IMR-90 (cell line): ENCODE results near the gene KDELR1. TPM values are rescaled to one million over a fixed set of nuclear protein-coding genes. Genes with fewer than 3 reads are reported as not detected.

Experiments
- ATAC-seq: fragments of 200-7000 bp; cut with Tn5 transposase; 2 replicates; pipeline ENCODE4 v1.9.1; 2020; ENCODE audit warnings: low read depth, mild to moderate bottlenecking, moderate library complexity
- BruUV-seq: library from RNA; stranded (reverse); fragments of 400-500 nt; replicated peaks from 2 replicates; lab custom pipeline; 2021; lab: Mats Ljungman, UMichigan
- CTCF ChIA-PET: fragments of 300-600 bp; formaldehyde crosslinking; extraction: SDS; loops from one replicate; lab custom pipeline; 2021; ENCODE audit warnings: antibody characterized with exemption; lab: Yijun Ruan, JAX
- POLR2A ChIA-PET: fragments of 300-600 bp; sonication (Branson Sonifier 250); formaldehyde crosslinking; loops from one replicate; lab custom pipeline; 2022; ENCODE audit warnings: antibody characterized with exemption; ENCODE audit not compliant: unreplicated experiment; lab: Charles Lee
- DNase-seq: peaks from one replicate; pipeline ENCODE4 v3.0.0; 2013
- H2AFZ ChIP-seq: replicated peaks from 2 replicates; pipeline ENCODE3; 2013; ENCODE audit warnings: low read length, mild to moderate bottlenecking; ENCODE audit not compliant: poor library complexity
- H2AK5ac ChIP-seq: 2 replicates; pipeline ENCODE4 v1.6.1; 2013; ENCODE audit warnings: low read depth, low read length, inconsistent platforms
- H2AK9ac ChIP-seq: replicated peaks from 2 replicates; pipeline ENCODE3; 2013; ENCODE audit warnings: mild to moderate bottlenecking, low read depth, low read length, moderate library complexity; ENCODE audit not compliant: poor library complexity
- H2BK120ac ChIP-seq: 2 replicates; pipeline ENCODE4 v1.6.1; 2013; ENCODE audit warnings: low read depth, low read length, inconsistent platforms
- H2BK15ac ChIP-seq: 3 replicates; pipeline ENCODE4 v1.6.1; 2013; ENCODE audit warnings: low read depth, low read length, inconsistent platforms
- H2BK20ac ChIP-seq: 2 replicates; pipeline ENCODE4 v1.6.1; 2013; ENCODE audit warnings: low read depth, mild to moderate bottlenecking, inconsistent platforms, low read length, moderate library complexity
- H2BK5ac ChIP-seq: 2 replicates; pipeline ENCODE4 v1.6.1; 2013; ENCODE audit warnings: mild to moderate bottlenecking, low read depth, low read length, inconsistent platforms; ENCODE audit not compliant: poor library complexity, severe bottlenecking
- H3K14ac ChIP-seq: replicated peaks from 2 replicates; pipeline ENCODE4 v1.6.1; 2013; ENCODE audit warnings: low read depth, low read length, inconsistent platforms
- H3K18ac ChIP-seq: 2 replicates; pipeline ENCODE4 v1.6.1; 2013; ENCODE audit warnings: low read depth, low read length, control low read depth
- H3K23ac ChIP-seq: 2 replicates; pipeline ENCODE4 v1.6.1; 2013; ENCODE audit warnings: low read depth, low read length, inconsistent platforms
- H3K27ac ChIP-seq: 2 replicates; pipeline ENCODE4 v1.5.1; 2013; ENCODE audit warnings: mild to moderate bottlenecking, control low read depth, low read length; ENCODE audit not compliant: insufficient read depth
- H3K27me3 ChIP-seq: 2 replicates; pipeline ENCODE4 v1.6.1; 2013; ENCODE audit warnings: low read length; ENCODE audit not compliant: control insufficient read depth, insufficient read depth
- H3K36me3 ChIP-seq: 2 replicates; pipeline ENCODE4 v1.6.1; 2013; ENCODE audit warnings: low read length, mixed read lengths; ENCODE audit not compliant: control insufficient read depth, insufficient read depth
- H3K4ac ChIP-seq: 2 replicates; pipeline ENCODE4 v1.6.1; 2013; ENCODE audit warnings: low read depth, low read length, inconsistent platforms
- H3K4me1 ChIP-seq: 2 replicates; pipeline ENCODE4 v1.6.1; 2013; ENCODE audit warnings: low read length, mixed read lengths; ENCODE audit not compliant: control insufficient read depth, insufficient read depth
- H3K4me2 ChIP-seq: 2 replicates; pipeline ENCODE4 v1.6.1; 2013; ENCODE audit warnings: low read depth, mild to moderate bottlenecking, control low read depth, low read length, moderate library complexity
- H3K4me3 ChIP-seq: 2 replicates; pipeline ENCODE4 v1.5.1; 2013; ENCODE audit warnings: low read depth, mild to moderate bottlenecking, control low read depth, low read length, moderate library complexity; ENCODE audit not compliant: insufficient read depth
- H3K56ac ChIP-seq: 2 replicates; pipeline ENCODE4 v1.6.1; 2013; ENCODE audit warnings: low read length, inconsistent platforms; ENCODE audit not compliant: insufficient read depth; ENCODE audit errors: extremely low read depth
- H3K79me1 ChIP-seq, 2 experiments: 2 replicates each; pipeline ENCODE4 v1.6.1; 2013; ENCODE audit warnings: low read length in 2 of 2, inconsistent platforms in 1 of 2, low read depth in 1 of 2
- H3K9ac ChIP-seq: 2 replicates; pipeline ENCODE4 v1.6.1; 2013; ENCODE audit warnings: low read depth, low read length, control low read depth
- H3K9me1 ChIP-seq: 2 replicates; pipeline ENCODE4 v1.6.1; 2013; ENCODE audit warnings: low read length, inconsistent platforms; ENCODE audit not compliant: insufficient read depth
- H3K9me3 ChIP-seq: 2 replicates; pipeline ENCODE4 v1.6.1; 2013; ENCODE audit warnings: low read length; ENCODE audit not compliant: control insufficient read depth, insufficient read depth
- H4K20me1 ChIP-seq: 2 replicates; pipeline ENCODE4 v1.6.1; 2013; ENCODE audit warnings: low read length, inconsistent platforms; ENCODE audit not compliant: insufficient read depth
- H4K5ac ChIP-seq: 2 replicates; pipeline ENCODE4 v1.6.1; 2013; ENCODE audit warnings: mild to moderate bottlenecking, low read depth, low read length, control low read depth
- H4K8ac ChIP-seq, 2 experiments: 2 replicates each; pipeline ENCODE4 v1.6.1; 2013; ENCODE audit warnings: low read depth in 2 of 2, low read length in 2 of 2, control low read depth in 1 of 2, inconsistent platforms in 1 of 2
- H4K91ac ChIP-seq: 2 replicates; pipeline ENCODE4 v1.6.1; 2013; ENCODE audit warnings: low read depth, low read length, inconsistent platforms; ENCODE audit not compliant: insufficient read depth
- MAZ ChIP-seq: IDR thresholded peaks from 2 replicates; pipeline ENCODE4 v1.6.1; 2012; ENCODE audit warnings: low read depth, mild to moderate bottlenecking, low read length, improper control_type of control experiment, moderate library complexity, borderline replicate concordance
- MXI1 ChIP-seq: IDR thresholded peaks from 2 replicates; pipeline ENCODE4 v1.6.1; 2012; ENCODE audit warnings: low read depth, mild to moderate bottlenecking, low read length, moderate library complexity, borderline replicate concordance
- SMC3 ChIP-seq: fragments of 150-350 bp; IDR thresholded peaks from 2 replicates; pipeline ENCODE4 v1.6.1; 2016; ENCODE audit warnings: low read depth, mild to moderate bottlenecking, antibody characterized with exemption, low read length, moderate library complexity
- WGBS, 2 experiments: methylation state at CpG; one replicate each; pipeline versions ENCODE4 v1.1.5 to v1.1.7; 2013; ENCODE audit warnings: missing lambda C conversion rate in 2 of 2; ENCODE audit not compliant: insufficient read length in 1 of 2; ENCODE audit errors: extremely low coverage in 2 of 2; 5-methylcytosine and 5-hydroxymethylcytosine counted together
- dilution Hi-C: fragments of 300-500 bp; cut with HindIII; formaldehyde crosslinking; loops from one replicate; pipeline ENCODE4 v1.14.3; 2018; ENCODE audit warnings: low sequenced_read_pairs; ENCODE audit not compliant: unreplicated experiment
- in situ Hi-C: fragments of 300-500 bp; cut with MboI; formaldehyde crosslinking; loops from 3 replicates; pipeline ENCODE4 v1.14.3; 2019; ENCODE audit warnings: low sequenced_read_pairs, inconsistent platforms, mixed read lengths
- intact Hi-C: fragments of 100-400 bp; cut with micrococcal nuclease; formaldehyde crosslinking; loops from 2 replicates; pipeline ENCODE4 v1.10.0; 2022
- polyA plus RNA-seq, 3 experiments: library from polyadenylated mRNA; depleted of rRNA; stranded (reverse); fragments of >200 nt; gene quantifications; 2 replicates each; pipeline ENCODE4 v1.2.3, GENCODE V29; 2012; ENCODE audit warnings: low replicate concordance in 1 of 3
- total RNA-seq: library from RNA; depleted of rRNA; stranded (reverse); fragments of >200 nt; gene quantifications from 2 replicates; pipeline ENCODE4 v1.2.3, GENCODE V29; 2012
- TF ChIP-seq, protein P1 (sequence below): fragments of 150-350 bp; IDR thresholded peaks from 2 replicates; pipeline ENCODE4 v1.6.1; 2017; ENCODE audit warnings: mild to moderate bottlenecking, antibody characterized with exemption, low read length, low read depth

The KDELR1 gene
- total and polyA plus RNA-seq, 2 of the 4 experiments (the other 2 are of a cell fraction), result 58.8 to 180 TPM

DNA sequence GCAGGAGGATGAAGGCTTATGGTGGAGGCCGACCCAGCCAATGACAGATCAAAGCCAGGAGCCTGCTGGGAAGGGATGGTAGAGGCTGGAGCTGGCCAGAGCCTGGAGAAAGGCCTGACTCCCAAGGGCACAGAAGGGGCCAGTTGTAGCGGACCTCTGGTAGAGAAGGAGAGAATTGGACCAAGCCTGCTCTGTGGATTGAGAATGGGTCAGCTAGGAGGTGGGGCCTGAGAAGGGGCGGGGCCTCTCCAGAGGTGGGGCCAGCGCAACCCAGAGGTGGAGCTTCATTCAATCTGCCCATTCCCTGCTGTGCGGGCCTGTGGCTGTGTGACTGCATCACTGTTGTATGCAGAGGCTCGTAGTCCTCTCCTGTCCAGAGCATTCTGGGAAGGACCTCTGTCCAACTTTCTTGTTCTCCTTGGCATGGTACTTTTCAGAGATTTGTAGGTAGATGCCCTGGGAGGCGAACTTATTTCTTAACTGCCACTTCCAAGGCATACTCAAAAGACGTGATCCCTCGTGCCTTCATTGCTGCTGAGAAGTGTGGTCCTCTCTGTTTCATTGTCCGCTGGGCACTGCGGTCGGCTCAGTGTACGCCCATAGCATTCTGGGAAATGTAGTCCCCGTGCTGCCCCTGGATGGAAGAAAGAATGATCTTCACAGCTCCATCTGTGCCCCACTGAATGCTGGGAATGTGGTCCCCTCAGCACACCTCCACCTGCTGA, 8.8 kb upstream of the KDELR1 start:
- H3K18ac ChIP-seq, result peak overlapping the region; percentile 8; the same call in 1 of the 2 replicates
- intact Hi-C loops, result no loop called here
- ChIA-PET POLR2A (no interaction called here), CTCF (interaction anchor here (0.6 to 1.2 kb wide), 2 partner anchors 8 to 60 kb away, joined by 3 to 4 read pairs; no protein-coding TSS in a partner anchor)
- H2AFZ ChIP-seq, result peak overlapping the region; percentile 83
- BruUV-seq, result no TSS peak
- no peak overlapping the region for H4K5ac ChIP-seq
- H3K9ac ChIP-seq, result no peak overlapping the region
- no peak overlapping the region for H4K91ac ChIP-seq
- H4K8ac ChIP-seq, result peak overlapping the region; percentile 29 to 79; a peak in 3 of 4 replicates
- no peaks in the 10 kb centered on the region for H3K36me3 ChIP-seq
- H3K4me2 ChIP-seq, result peak overlapping the region; percentile 60; the same call in 1 of the 2 replicates
- H3K9me3 ChIP-seq, result no peaks in the 10 kb centered on the region
- peak overlapping the region; percentile 72 for H2AK9ac ChIP-seq
- H4K20me1 ChIP-seq, result no peaks in the 10 kb centered on the region; the same call in 1 of the 2 replicates
- peaks cover 3% of the 10 kb centered on the region; the same call in 1 of the 2 replicates for H3K9me1 ChIP-seq
- peak; percentile 55 for DNase-seq
- H3K4ac ChIP-seq, result no peak overlapping the region
- dilution Hi-C loops, result no loop called here
- no peak overlapping the region for H2BK20ac ChIP-seq
- 53% methylated on average over 5 of the region's 14 CpGs; no CpG with 5 or more reads in 1 of the 2 experiments for WGBS, 2 experiments
- no peak overlapping the region; the same call in 1 of the 2 replicates for H2AK5ac ChIP-seq
- H2BK120ac ChIP-seq, result no peak overlapping the region
- no peak overlapping the region for H3K56ac ChIP-seq
- H2BK5ac ChIP-seq, result peak overlapping the region; percentile 22
- peaks cover 30% of the 10 kb centered on the region for H3K27me3 ChIP-seq
- in situ Hi-C loops, result no loop called here
- ATAC-seq, result peak; percentile 75
- H3K4me3 ChIP-seq, result peak overlapping the region; percentile 25; the same call in 1 of the 2 replicates
- TF ChIP-seq SMC3 (no peak), MXI1 (no peak), MAZ (no peak)
- TF ChIP-seq, protein P1, sequence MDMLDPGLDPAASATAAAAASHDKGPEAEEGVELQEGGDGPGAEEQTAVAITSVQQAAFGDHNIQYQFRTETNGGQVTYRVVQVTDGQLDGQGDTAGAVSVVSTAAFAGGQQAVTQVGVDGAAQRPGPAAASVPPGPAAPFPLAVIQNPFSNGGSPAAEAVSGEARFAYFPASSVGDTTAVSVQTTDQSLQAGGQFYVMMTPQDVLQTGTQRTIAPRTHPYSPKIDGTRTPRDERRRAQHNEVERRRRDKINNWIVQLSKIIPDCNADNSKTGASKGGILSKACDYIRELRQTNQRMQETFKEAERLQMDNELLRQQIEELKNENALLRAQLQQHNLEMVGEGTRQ, result no peak
- H3K23ac ChIP-seq, result no peak overlapping the region
- H3K79me1 ChIP-seq, result no peaks in the 10 kb centered on the region
- no peak overlapping the region for H3K14ac ChIP-seq
- H3K27ac ChIP-seq, result no peak overlapping the region
- H2BK15ac ChIP-seq, result no peak overlapping the region
- no peaks in the 10 kb centered on the region for H3K4me1 ChIP-seq
